ENCODE results near the gene SULT1C4. TPM values are rescaled to one million over a fixed set of nuclear protein-coding genes. Genes with fewer than 3 reads are reported as not detected.
"Not testable (repeated sequence)": the region's sequence is repeated elsewhere in the genome, so short reads cannot be mapped to it uniquely, and the experiment has no call there.

Gene SULT1C4
- polyA plus RNA-seq, 3 donors: 0.05 TPM; not detected in 2

GRCh38 chr2:108355906-108356734 lies 21.6 kb upstream of the SULT1C4 start:
- Histone ChIP-seq H3K36me3 (replicated peaks in 1 of 2; ENCODE audit: control insufficient read depth in 1 of 2, insufficient read depth in 2 of 2, low read length in 2 of 2) (no peaks in the 10 kb centered on the region), H3K9ac (ENCODE audit: insufficient read depth, low read length, poor library complexity, severe bottlenecking) (no peak overlapping the region), H3K27ac (ENCODE audit: low read depth in 1 of 2, low read length in 2 of 2) (no peak overlapping the region), H3K4me2 (replicated peaks; ENCODE audit: extremely low read depth, low read length, poor library complexity, severe bottlenecking) (no peak overlapping the region), H3K79me2 (ENCODE audit: insufficient read depth, low read length) (no peaks in the 10 kb centered on the region), H3K27me3 (ENCODE audit: control insufficient read depth in 2 of 2, insufficient read depth in 2 of 2, low read length in 2 of 2) (no peaks in the 10 kb centered on the region), H2AFZ (ENCODE audit: insufficient read depth, low read depth, low read length, poor library complexity, severe bottlenecking) (no peak overlapping the region), H3K9me3 (replicated peaks in 1 of 2; ENCODE audit: control insufficient read depth in 1 of 2, insufficient read depth in 1 of 2, low read length in 2 of 2) (no peaks in the 10 kb centered on the region), H4K20me1 (ENCODE audit: insufficient read depth, low read length) (no peaks in the 10 kb centered on the region), H3K4me3 (replicated peaks in 1 of 3; ENCODE audit: low read depth in 2 of 3, low read length in 3 of 3) (no peak overlapping the region), H3K4me1 (ENCODE audit: control insufficient read depth in 1 of 2, insufficient read depth in 2 of 2, low read length in 2 of 2) (peaks cover 0 to 8% of the 10 kb centered on the region in 2 donors)
- TF ChIP-seq CTCF (IDR thresholded peaks at IDR 0.05): no peak
- H3K4me1 Mint-ChIP-seq: peaks cover 18% of the 10 kb centered on the region
- no peak overlapping the region for H3K27ac Mint-ChIP-seq
- peaks cover 0 to 2% (median 1%) of the 10 kb centered on the region in 3 donors for H3K27me3 Mint-ChIP-seq (ENCODE audit: low read depth in 3 of 3)
- 100% methylated on average over 1 of the region's 2 CpGs for WGBS (ENCODE audit: insufficient coverage)
- no peak overlapping the region for H3K4me3 Mint-ChIP-seq
- intact Hi-C loops (cut with micrococcal nuclease): no loop called here
- H3K9me3 Mint-ChIP-seq: peaks cover 0 to 6% (median 2%) of the 10 kb centered on the region in 7 donors
- no peaks in the 10 kb centered on the region for H3K36me3 Mint-ChIP-seq
- DNase-seq: no peak

- intact Hi-C loops (cut with micrococcal nuclease); H3K27me3 Mint-ChIP-seq (ENCODE audit: low read depth in 3 of 3); H3K4me2 ChIP-seq (replicated peaks; ENCODE audit: extremely low read depth, low read length, poor library complexity, severe bottlenecking): not testable (repeated sequence)
Measured at GRCh38 chr2:108359336-108359735, 18.4 kb upstream of the SULT1C4 start.

More at GRCh38 chr2:108359336-108359735, 18.4 kb upstream of the SULT1C4 start:
- WGBS (ENCODE audit: insufficient coverage): no CpG with 5 or more reads among the region's 1 CpG
- H3K27ac Mint-ChIP-seq; H4K20me1 ChIP-seq (ENCODE audit: insufficient read depth, low read length); H3K36me3 Mint-ChIP-seq; H3K27me3 ChIP-seq (ENCODE audit: control insufficient read depth in 2 of 2, insufficient read depth in 2 of 2, low read length in 2 of 2); H2AFZ ChIP-seq (ENCODE audit: insufficient read depth, low read depth, low read length, poor library complexity, severe bottlenecking); H3K4me3 ChIP-seq (replicated peaks in 1 of 3; ENCODE audit: low read depth in 2 of 3, low read length in 3 of 3); H3K4me1 ChIP-seq (ENCODE audit: control insufficient read depth in 1 of 2, insufficient read depth in 2 of 2, low read length in 2 of 2); H3K9me3 Mint-ChIP-seq; H3K79me2 ChIP-seq (ENCODE audit: insufficient read depth, low read length); H3K9me3 ChIP-seq (replicated peaks in 1 of 2; ENCODE audit: control insufficient read depth in 1 of 2, insufficient read depth in 1 of 2, low read length in 2 of 2); H3K9ac ChIP-seq (ENCODE audit: insufficient read depth, low read length, poor library complexity, severe bottlenecking); DNase-seq; H3K27ac ChIP-seq (ENCODE audit: low read depth in 1 of 2, low read length in 2 of 2); H3K4me3 Mint-ChIP-seq; H3K36me3 ChIP-seq (replicated peaks in 1 of 2; ENCODE audit: control insufficient read depth in 1 of 2, insufficient read depth in 2 of 2, low read length in 2 of 2): not testable (repeated sequence)
- peaks cover 21% of the 10 kb centered on the region for H3K4me1 Mint-ChIP-seq
